Measurements from ENCODE around the gene LLGL1. TPM values are rescaled to one million over a fixed set of nuclear protein-coding genes. Genes with fewer than 3 reads are reported as not detected.

LLGL1 gene
- total RNA-seq, 1 experiment from 2014 or later, result 44.3 TPM

DNA sequence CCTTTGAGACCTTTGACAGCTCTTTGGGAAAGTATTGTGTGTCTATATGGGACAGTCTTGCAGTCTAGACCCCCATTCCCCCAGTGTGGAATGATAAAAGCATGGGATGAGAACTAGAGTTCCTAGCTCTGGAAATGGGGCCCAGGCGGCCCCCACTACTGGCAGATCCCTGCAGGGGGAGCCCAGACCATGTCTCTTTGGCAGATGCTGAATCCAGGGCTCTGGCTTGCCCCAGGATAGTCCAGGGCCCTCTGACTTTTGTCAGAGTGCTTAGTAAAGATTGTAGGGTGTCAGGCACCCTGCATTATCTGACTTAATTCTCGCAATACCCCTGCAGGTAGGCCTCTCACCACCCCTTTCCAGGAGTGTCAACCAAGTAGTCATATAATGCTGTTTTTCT is 33.5 kb upstream of the LLGL1 start:
- peaks cover 8% of the 10 kb centered on the region; the same call in 1 of the 2 replicates for H4K20me1 ChIP-seq (ENCODE audit: insufficient read depth)
- ATAC-seq (peak; percentile 80), DNase-seq (ENCODE audit: low read depth, low spot score) (no peak)
- no peak overlapping the region for H2AFZ ChIP-seq (ENCODE audit: low read depth, low read length, poor library complexity, severe bottlenecking)
- no peak overlapping the region for H3K4me2 ChIP-seq (ENCODE audit: low read length)
- no TSS peak for BruUV-seq (replicated peaks)
- ChIA-PET RAD21 (ENCODE audit: low non-redundant PET in 1 of 2, low total read pairs in 2 of 2, uncharacterized antibody in 2 of 2, unreplicated experiment in 2 of 2) (no interaction called here), CTCF (no interaction called here), POLR2A (no interaction called here)
- intact Hi-C loops (cut with micrococcal nuclease), result no loop called here
- H3K27me3 ChIP-seq (ENCODE audit: insufficient read depth, low read length), result no peaks in the 10 kb centered on the region
- H3K36me3 ChIP-seq (ENCODE audit: control insufficient read depth in 1 of 2, insufficient read depth in 2 of 2, low read length in 2 of 2), result peaks cover 42 to 66% of the 10 kb centered on the region in 2 experiments
- no peaks in the 10 kb centered on the region for H3K9me2 ChIP-seq (ENCODE audit: insufficient read depth)
- no peak overlapping the region for H3K4me3 ChIP-seq (replicated peaks in 1 of 2; ENCODE audit: low read depth in 1 of 2, low read length in 2 of 2)
- H3K9ac ChIP-seq (ENCODE audit: low read length), result no peak overlapping the region
- no peak overlapping the region for H3K27ac ChIP-seq (ENCODE audit: low read depth, low read length)
- H3K9me3 ChIP-seq (ENCODE audit: control insufficient read depth in 1 of 2, insufficient read depth in 1 of 2, low read depth in 1 of 2, low read length in 2 of 2), result no peaks in the 10 kb centered on the region
- H3K4me1 ChIP-seq (ENCODE audit: control insufficient read depth in 1 of 2, insufficient read depth in 2 of 2, low read length in 2 of 2), result no peaks in the 10 kb centered on the region
- TF ChIP-seq, protein P1, sequence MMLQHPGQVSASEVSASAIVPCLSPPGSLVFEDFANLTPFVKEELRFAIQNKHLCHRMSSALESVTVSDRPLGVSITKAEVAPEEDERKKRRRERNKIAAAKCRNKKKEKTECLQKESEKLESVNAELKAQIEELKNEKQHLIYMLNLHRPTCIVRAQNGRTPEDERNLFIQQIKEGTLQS (IDR thresholded peaks at IDR 0.05), result no peak
- TF ChIP-seq, protein P2, sequence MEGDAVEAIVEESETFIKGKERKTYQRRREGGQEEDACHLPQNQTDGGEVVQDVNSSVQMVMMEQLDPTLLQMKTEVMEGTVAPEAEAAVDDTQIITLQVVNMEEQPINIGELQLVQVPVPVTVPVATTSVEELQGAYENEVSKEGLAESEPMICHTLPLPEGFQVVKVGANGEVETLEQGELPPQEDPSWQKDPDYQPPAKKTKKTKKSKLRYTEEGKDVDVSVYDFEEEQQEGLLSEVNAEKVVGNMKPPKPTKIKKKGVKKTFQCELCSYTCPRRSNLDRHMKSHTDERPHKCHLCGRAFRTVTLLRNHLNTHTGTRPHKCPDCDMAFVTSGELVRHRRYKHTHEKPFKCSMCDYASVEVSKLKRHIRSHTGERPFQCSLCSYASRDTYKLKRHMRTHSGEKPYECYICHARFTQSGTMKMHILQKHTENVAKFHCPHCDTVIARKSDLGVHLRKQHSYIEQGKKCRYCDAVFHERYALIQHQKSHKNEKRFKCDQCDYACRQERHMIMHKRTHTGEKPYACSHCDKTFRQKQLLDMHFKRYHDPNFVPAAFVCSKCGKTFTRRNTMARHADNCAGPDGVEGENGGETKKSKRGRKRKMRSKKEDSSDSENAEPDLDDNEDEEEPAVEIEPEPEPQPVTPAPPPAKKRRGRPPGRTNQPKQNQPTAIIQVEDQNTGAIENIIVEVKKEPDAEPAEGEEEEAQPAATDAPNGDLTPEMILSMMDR (IDR thresholded peaks at IDR 0.05 in 2 of 3, conservative IDR thresholded peaks at IDR 0.05 in 1 of 3; ENCODE audit: borderline replicate concordance in 1 of 3, insufficient read depth in 1 of 3, low read depth in 2 of 3, low read length in 2 of 3), result peak in 2 of 3 experiments; percentile 36 to 41; a peak in 3 of 6 replicates
- TF ChIP-seq, protein P3, sequence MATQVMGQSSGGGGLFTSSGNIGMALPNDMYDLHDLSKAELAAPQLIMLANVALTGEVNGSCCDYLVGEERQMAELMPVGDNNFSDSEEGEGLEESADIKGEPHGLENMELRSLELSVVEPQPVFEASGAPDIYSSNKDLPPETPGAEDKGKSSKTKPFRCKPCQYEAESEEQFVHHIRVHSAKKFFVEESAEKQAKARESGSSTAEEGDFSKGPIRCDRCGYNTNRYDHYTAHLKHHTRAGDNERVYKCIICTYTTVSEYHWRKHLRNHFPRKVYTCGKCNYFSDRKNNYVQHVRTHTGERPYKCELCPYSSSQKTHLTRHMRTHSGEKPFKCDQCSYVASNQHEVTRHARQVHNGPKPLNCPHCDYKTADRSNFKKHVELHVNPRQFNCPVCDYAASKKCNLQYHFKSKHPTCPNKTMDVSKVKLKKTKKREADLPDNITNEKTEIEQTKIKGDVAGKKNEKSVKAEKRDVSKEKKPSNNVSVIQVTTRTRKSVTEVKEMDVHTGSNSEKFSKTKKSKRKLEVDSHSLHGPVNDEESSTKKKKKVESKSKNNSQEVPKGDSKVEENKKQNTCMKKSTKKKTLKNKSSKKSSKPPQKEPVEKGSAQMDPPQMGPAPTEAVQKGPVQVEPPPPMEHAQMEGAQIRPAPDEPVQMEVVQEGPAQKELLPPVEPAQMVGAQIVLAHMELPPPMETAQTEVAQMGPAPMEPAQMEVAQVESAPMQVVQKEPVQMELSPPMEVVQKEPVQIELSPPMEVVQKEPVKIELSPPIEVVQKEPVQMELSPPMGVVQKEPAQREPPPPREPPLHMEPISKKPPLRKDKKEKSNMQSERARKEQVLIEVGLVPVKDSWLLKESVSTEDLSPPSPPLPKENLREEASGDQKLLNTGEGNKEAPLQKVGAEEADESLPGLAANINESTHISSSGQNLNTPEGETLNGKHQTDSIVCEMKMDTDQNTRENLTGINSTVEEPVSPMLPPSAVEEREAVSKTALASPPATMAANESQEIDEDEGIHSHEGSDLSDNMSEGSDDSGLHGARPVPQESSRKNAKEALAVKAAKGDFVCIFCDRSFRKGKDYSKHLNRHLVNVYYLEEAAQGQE (IDR thresholded peaks at IDR 0.05; ENCODE audit: low read depth), result no peak
- TF ChIP-seq SP1 (IDR thresholded peaks at IDR 0.05; ENCODE audit: low read depth) (no peak), CBX3 (IDR thresholded peaks at IDR 0.05; ENCODE audit: low read depth) (no peak), FOSL1 (IDR thresholded peaks at IDR 0.05; ENCODE audit: low read depth) (no peak), CEBPB (IDR thresholded peaks at IDR 0.05; ENCODE audit: low read depth) (no peak), POLR2A (IDR thresholded peaks at IDR 0.05; ENCODE audit: borderline replicate concordance, extremely low read depth, insufficient read depth, insufficient read length) (no peak)
- H3K79me2 ChIP-seq (ENCODE audit: insufficient read depth, low read length), result peaks cover 97% of the 10 kb centered on the region
